HepG2 (cell line): Measurements from ENCODE around the gene UBAC1. TPM values are rescaled to one million over a fixed set of nuclear protein-coding genes. Genes with fewer than 3 reads are reported as not detected.

Experiments
- ATF1 ChIP-seq: IDR thresholded peaks from 2 replicates; pipeline ENCODE4 v1.6.1; 2016; ENCODE audit warnings: mild to moderate bottlenecking, control low read depth
- CBX5 ChIP-seq: sonication (generic); formaldehyde crosslinking; IDR thresholded peaks from 2 replicates; pipeline ENCODE4 v1.4.0; 2020; ENCODE audit warnings: missing genetic modification reagents, borderline replicate concordance
- DZIP1 ChIP-seq: sonication (generic); formaldehyde crosslinking; IDR thresholded peaks from 2 replicates; pipeline ENCODE4 v1.5.0; 2020; ENCODE audit warnings: mild to moderate bottlenecking, missing genetic modification reagents
- EZH2 ChIP-seq: conservative IDR thresholded peaks from 2 replicates; pipeline ENCODE4 v1.6.1; 2012; ENCODE audit warnings: mild to moderate bottlenecking, low read depth, low read length, moderate library complexity
- GFI1 ChIP-seq: sonication (generic); formaldehyde crosslinking; IDR thresholded peaks from 2 replicates; pipeline ENCODE4 v1.5.0; 2020; ENCODE audit warnings: missing genetic modification reagents, mild to moderate bottlenecking, borderline replicate concordance
- HNF1B ChIP-seq: sonication (generic); formaldehyde crosslinking; IDR thresholded peaks from 2 replicates; pipeline ENCODE4 v1.5.1; 2020; ENCODE audit warnings: mild to moderate bottlenecking, moderate library complexity, missing genetic modification reagents
- HNRNPH1 ChIP-seq: fragments of 200-400 bp; formaldehyde crosslinking; optimal IDR thresholded peaks from 2 replicates; pipeline ENCODE3; 2017; ENCODE audit warnings: mild to moderate bottlenecking, low read depth, low read length
- IRX3 ChIP-seq: sonication (generic); formaldehyde crosslinking; IDR thresholded peaks from 2 replicates; pipeline ENCODE4 v1.8.1; 2023; ENCODE audit warnings: mild to moderate bottlenecking, low read depth, missing genetic modification reagents, borderline replicate concordance
- MLX ChIP-seq: IDR thresholded peaks from 2 replicates; pipeline ENCODE4 v1.6.1; 2016
- NFIC ChIP-seq: IDR thresholded peaks from 2 replicates; pipeline ENCODE4 v1.6.1; 2012; ENCODE audit warnings: mild to moderate bottlenecking, low read length, inconsistent platforms
- PBX2 ChIP-seq: IDR thresholded peaks from 2 replicates; pipeline ENCODE4 v1.6.1; 2016; ENCODE audit warnings: control low read depth
- POLR2AphosphoS5 ChIP-seq: IDR thresholded peaks from 2 replicates; pipeline ENCODE4 v1.6.1; 2012; ENCODE audit warnings: low read depth, low read length
- SALL2 ChIP-seq: sonication (generic); formaldehyde crosslinking; IDR thresholded peaks from 2 replicates; pipeline ENCODE4 v1.8.1; 2023; ENCODE audit warnings: mild to moderate bottlenecking, missing genetic modification reagents, inconsistent platforms
- TBP ChIP-seq: sonication (generic); formaldehyde crosslinking; IDR thresholded peaks from 2 replicates; pipeline ENCODE4 v1.5.0; 2020; ENCODE audit warnings: missing genetic modification reagents
- THRA ChIP-seq: sonication (generic); formaldehyde crosslinking; IDR thresholded peaks from 2 replicates; pipeline ENCODE4 v1.4.0; 2020; ENCODE audit warnings: missing genetic modification reagents, borderline replicate concordance
- ZFY ChIP-seq: sonication (generic); formaldehyde crosslinking; IDR thresholded peaks from 2 replicates; pipeline ENCODE4 v1.4.0; 2020; ENCODE audit warnings: missing genetic modification reagents
- ZNF362 ChIP-seq: sonication (generic); formaldehyde crosslinking; IDR thresholded peaks from 2 replicates; pipeline ENCODE4 v1.4.0; 2020; ENCODE audit warnings: missing genetic modification reagents, mild to moderate bottlenecking, borderline replicate concordance
- ZNF513 ChIP-seq: sonication (generic); formaldehyde crosslinking; conservative IDR thresholded peaks from 2 replicates; pipeline ENCODE4 v1.5.0; 2020; ENCODE audit warnings: missing genetic modification reagents
- polyA plus RNA-seq, 8 experiments: library from polyadenylated mRNA; depleted of rRNA in 3 of 8; stranded (reverse) in 7 of 8; unstranded in 1 of 8; fragments of >200 nt; fragmentation: Illumina TruSeq in 4 of 8; extraction: Trizol in 4 of 8; gene quantifications; 2 replicates each; pipeline versions ENCODE4 v1.2.1 to v1.2.3, GENCODE V29; 2011 to 2016; ENCODE audit warnings: low read depth in 4 of 8, missing spikeins in 1 of 8, mixed read lengths in 1 of 8; ENCODE audit not compliant: insufficient read depth in 1 of 8
- total RNA-seq, 5 experiments: library from RNA; depleted of rRNA; stranded (reverse); fragments of >200 nt; fragmentation: Illumina TruSeq; extraction: Trizol; gene quantifications; 2 replicates each; pipeline ENCODE4 v1.2.3, GENCODE V29; 2016; ENCODE audit warnings: low read depth in 1 of 5

Gene UBAC1
- total and polyA plus RNA-seq, 2 of the 13 experiments (the other 11 are each of a cell fraction or from before 2014, with no cell fraction given): 32.2 to 34.1 TPM

- TF ChIP-seq ZNF513: no peak
- peak; percentile 84 for TF ChIP-seq POLR2AphosphoS5
- no peak for TF ChIP-seq THRA (CRISPR knock-in tag)
- no peak for TF ChIP-seq NFIC
- TF ChIP-seq ZFY (CRISPR knock-in tag): no peak
- 0 out of 2 replicates have a peak, but pooled peaks have one; percentile 21 for TF ChIP-seq GFI1
- no peak for TF ChIP-seq HNRNPH1
- no peak for TF ChIP-seq DZIP1
- no peak for TF ChIP-seq EZH2
- peak; percentile 49; the same call in 1 of the 2 replicates for TF ChIP-seq ZNF362
- TF ChIP-seq HNF1B (CRISPR knock-in tag): no peak; the same call in 1 of the 2 replicates
- no peak for TF ChIP-seq MLX (CRISPR knock-in tag)
- no peak for TF ChIP-seq ATF1 (CRISPR knock-in tag)
- TF ChIP-seq CBX5 (CRISPR knock-in tag): no peak
- no peak for TF ChIP-seq IRX3 (CRISPR knock-in tag)
- TF ChIP-seq SALL2: no peak
- TF ChIP-seq PBX2 (CRISPR knock-in tag): no peak
- no peak for TF ChIP-seq TBP (CRISPR knock-in tag)
Measured at GRCh38 chr9:135994501-135995192, 33.5 kb upstream of the UBAC1 start (continued).
